ENCODE measurements around the gene SLC2A6.

SLC2A6 gene

GRCh38 chr9:133512253-133513213 lies 33.6 kb upstream of the SLC2A6 start:
- DNase-seq (ENCODE audit: low spot score in 2 of 2), result no peak
- no peak for ATAC-seq (replicated peaks; ENCODE audit: extremely low read depth, poor library complexity, severe bottlenecking)
- no peaks in the 10 kb centered on the region for H3K27me3 Mint-ChIP-seq
- H3K36me3 Mint-ChIP-seq (ENCODE audit: insufficient read depth), result no peaks in the 10 kb centered on the region
- no peaks in the 10 kb centered on the region for H3K9me3 Mint-ChIP-seq
- H3K4me3 Mint-ChIP-seq, result no peak overlapping the region
- no peak overlapping the region for H3K27ac Mint-ChIP-seq (ENCODE audit: low read depth)
- no peaks in the 10 kb centered on the region for H3K4me1 Mint-ChIP-seq

GRCh38 chr9:133511607-133512006 lies 32.7 kb upstream of the SLC2A6 start:
- H3K27me3 Mint-ChIP-seq, result no peaks in the 10 kb centered on the region
- no peaks in the 10 kb centered on the region for H3K36me3 Mint-ChIP-seq (ENCODE audit: insufficient read depth)
- no peak overlapping the region for H3K4me3 Mint-ChIP-seq
- no peaks in the 10 kb centered on the region for H3K4me1 Mint-ChIP-seq
- ATAC-seq (replicated peaks; ENCODE audit: extremely low read depth, poor library complexity, severe bottlenecking) (no peak), DNase-seq (ENCODE audit: low spot score in 2 of 2) (no peak)
- no peaks in the 10 kb centered on the region for H3K9me3 Mint-ChIP-seq
- no peak overlapping the region for H3K27ac Mint-ChIP-seq (ENCODE audit: low read depth)

- no peaks in the 10 kb centered on the region for H3K9me3 Mint-ChIP-seq
- ATAC-seq (replicated peaks; ENCODE audit: extremely low read depth, poor library complexity, severe bottlenecking) (no peak), DNase-seq (ENCODE audit: low spot score in 2 of 2) (no peak)
- H3K4me1 Mint-ChIP-seq, result no peaks in the 10 kb centered on the region
- no peaks in the 10 kb centered on the region for H3K36me3 Mint-ChIP-seq (ENCODE audit: insufficient read depth)
- H3K27ac Mint-ChIP-seq (ENCODE audit: low read depth), result no peak overlapping the region
- H3K4me3 Mint-ChIP-seq, result no peak overlapping the region
- no peaks in the 10 kb centered on the region for H3K27me3 Mint-ChIP-seq
Observed at GRCh38 chr9:133510926-133511505, 32.1 kb upstream of the SLC2A6 start.

GRCh38 chr9:133509179-133510083 lies 30.5 kb upstream of the SLC2A6 start:
- ATAC-seq (replicated peaks; ENCODE audit: extremely low read depth, poor library complexity, severe bottlenecking), result no peak
- H3K9me3 Mint-ChIP-seq, result no peaks in the 10 kb centered on the region
- H3K36me3 Mint-ChIP-seq (ENCODE audit: insufficient read depth), result no peaks in the 10 kb centered on the region
- H3K4me1 Mint-ChIP-seq, result no peaks in the 10 kb centered on the region
- peak overlapping the region; percentile 42 for H3K27ac Mint-ChIP-seq (ENCODE audit: low read depth)
- H3K4me3 Mint-ChIP-seq, result peak overlapping the region; percentile 57
- peaks cover 7% of the 10 kb centered on the region for H3K27me3 Mint-ChIP-seq
- DNase-seq (ENCODE audit: low spot score in 2 of 2), result no peak

GRCh38 chr9:133508046-133508445 lies 29.1 kb upstream of the SLC2A6 start:
- ATAC-seq (replicated peaks; ENCODE audit: extremely low read depth, poor library complexity, severe bottlenecking) (no peak), DNase-seq (ENCODE audit: low spot score in 2 of 2) (no peak)
- no peaks in the 10 kb centered on the region for H3K36me3 Mint-ChIP-seq (ENCODE audit: insufficient read depth)
- H3K27me3 Mint-ChIP-seq, result peaks cover 18% of the 10 kb centered on the region
- H3K4me3 Mint-ChIP-seq, result no peak overlapping the region
- no peaks in the 10 kb centered on the region for H3K9me3 Mint-ChIP-seq
- H3K27ac Mint-ChIP-seq (ENCODE audit: low read depth), result no peak overlapping the region
- H3K4me1 Mint-ChIP-seq, result no peaks in the 10 kb centered on the region

- H3K9me3 Mint-ChIP-seq, result peaks cover 3% of the 10 kb centered on the region
- H3K27me3 Mint-ChIP-seq, result peaks cover 24% of the 10 kb centered on the region
- H3K4me1 Mint-ChIP-seq, result no peaks in the 10 kb centered on the region
- no peak for DNase-seq (ENCODE audit: low spot score in 2 of 2)
- no peaks in the 10 kb centered on the region for H3K36me3 Mint-ChIP-seq (ENCODE audit: insufficient read depth)
- no peak for ATAC-seq (replicated peaks; ENCODE audit: extremely low read depth, poor library complexity, severe bottlenecking)
- H3K4me3 Mint-ChIP-seq, result no peak overlapping the region
- H3K27ac Mint-ChIP-seq (ENCODE audit: low read depth), result no peak overlapping the region
Observed at GRCh38 chr9:133507246-133507965, 28.5 kb upstream of the SLC2A6 start.

GRCh38 chr9:133506653-133507038 lies 27.7 kb upstream of the SLC2A6 start:
- Mint-ChIP-seq H3K27ac (ENCODE audit: low read depth) (no peak overlapping the region), H3K9me3 (peaks cover 8% of the 10 kb centered on the region), H3K4me3 (no peak overlapping the region), H3K36me3 (ENCODE audit: insufficient read depth) (no peaks in the 10 kb centered on the region), H3K27me3 (peaks cover 32% of the 10 kb centered on the region), H3K4me1 (no peaks in the 10 kb centered on the region)
- no peak for DNase-seq (ENCODE audit: low spot score in 2 of 2)
- no peak for ATAC-seq (replicated peaks; ENCODE audit: extremely low read depth, poor library complexity, severe bottlenecking)

- Mint-ChIP-seq H3K27me3 (peaks cover 38% of the 10 kb centered on the region), H3K4me3 (no peak overlapping the region), H3K27ac (ENCODE audit: low read depth) (no peak overlapping the region), H3K9me3 (peaks cover 13% of the 10 kb centered on the region), H3K36me3 (ENCODE audit: insufficient read depth) (no peaks in the 10 kb centered on the region), H3K4me1 (no peaks in the 10 kb centered on the region)
- ATAC-seq (replicated peaks; ENCODE audit: extremely low read depth, poor library complexity, severe bottlenecking) (no peak), DNase-seq (ENCODE audit: low spot score in 2 of 2) (no peak)
Observed at GRCh38 chr9:133505901-133506652, 27.2 kb upstream of the SLC2A6 start.

- DNase-seq (ENCODE audit: low spot score in 2 of 2) (no peak), ATAC-seq (replicated peaks; ENCODE audit: extremely low read depth, poor library complexity, severe bottlenecking) (no peak)
- no peaks in the 10 kb centered on the region for H3K36me3 Mint-ChIP-seq (ENCODE audit: insufficient read depth)
- no peak overlapping the region for H3K27ac Mint-ChIP-seq (ENCODE audit: low read depth)
- H3K9me3 Mint-ChIP-seq, result peaks cover 16% of the 10 kb centered on the region
- H3K4me1 Mint-ChIP-seq, result no peaks in the 10 kb centered on the region
- no peak overlapping the region for H3K4me3 Mint-ChIP-seq
- H3K27me3 Mint-ChIP-seq, result peaks cover 45% of the 10 kb centered on the region
Observed at GRCh38 chr9:133505186-133505830, 26.4 kb upstream of the SLC2A6 start.

- H3K4me1 Mint-ChIP-seq, result no peaks in the 10 kb centered on the region
- H3K4me3 Mint-ChIP-seq, result no peak overlapping the region
- no peaks in the 10 kb centered on the region for H3K36me3 Mint-ChIP-seq (ENCODE audit: insufficient read depth)
- ATAC-seq (replicated peaks; ENCODE audit: extremely low read depth, poor library complexity, severe bottlenecking) (no peak), DNase-seq (ENCODE audit: low spot score in 2 of 2) (no peak)
- no peak overlapping the region for H3K27ac Mint-ChIP-seq (ENCODE audit: low read depth)
- H3K27me3 Mint-ChIP-seq, result peaks cover 59% of the 10 kb centered on the region
- H3K9me3 Mint-ChIP-seq, result peaks cover 16% of the 10 kb centered on the region
Observed at GRCh38 chr9:133502112-133502511, 23.2 kb upstream of the SLC2A6 start.

- ATAC-seq (replicated peaks; ENCODE audit: extremely low read depth, poor library complexity, severe bottlenecking), result no peak
- H3K4me3 Mint-ChIP-seq, result no peak overlapping the region
- H3K27me3 Mint-ChIP-seq, result peaks cover 52% of the 10 kb centered on the region
- H3K36me3 Mint-ChIP-seq (ENCODE audit: insufficient read depth), result no peaks in the 10 kb centered on the region
- H3K9me3 Mint-ChIP-seq, result peaks cover 16% of the 10 kb centered on the region
- H3K27ac Mint-ChIP-seq (ENCODE audit: low read depth), result no peak overlapping the region
- no peak for DNase-seq (ENCODE audit: low spot score in 2 of 2)
- no peaks in the 10 kb centered on the region for H3K4me1 Mint-ChIP-seq
Observed at GRCh38 chr9:133499892-133500270, 21.0 kb upstream of the SLC2A6 start.
